Neural cell (in vitro differentiated cells): ENCODE data around the gene LY6G5C. TPM values are rescaled to one million over a fixed set of nuclear protein-coding genes. Genes with fewer than 3 reads are reported as not detected.

Source experiments
- H2AFZ ChIP-seq: fragments of 200-600, 300-800 bp; sonication (generic), shearing (Covaris generic); 2 replicates; pipeline ENCODE4 v1.6.0; 2014; ENCODE audit warnings: low read depth, mild to moderate bottlenecking, antibody characterized with exemption, low read length, moderate library complexity
- H3F3A ChIP-seq: fragments of 200-600 bp; shearing (Covaris generic); 2 replicates; pipeline ENCODE4 v1.6.1; 2016; ENCODE audit warnings: mild to moderate bottlenecking, moderate library complexity, mixed read lengths, antibody characterized with exemption, low read length; ENCODE audit not compliant: insufficient read depth, poor library complexity, severe bottlenecking
- H3K27ac ChIP-seq: fragments of 200-600, 300-800 bp; sonication (generic), shearing (Covaris generic); 2 replicates; pipeline ENCODE4 v1.5.1; 2014; ENCODE audit warnings: mild to moderate bottlenecking, low read length, moderate library complexity
- H3K27me3 ChIP-seq: fragments of 300-800, 200-600 bp; sonication (generic), shearing (Covaris generic); 2 replicates; pipeline ENCODE4 v1.6.0; 2014; ENCODE audit warnings: mild to moderate bottlenecking, low read depth, low read length, moderate library complexity; ENCODE audit not compliant: insufficient read depth
- H3K36me3 ChIP-seq: fragments of 300-800, 200-600 bp; sonication (generic), shearing (Covaris generic); 2 replicates; pipeline ENCODE4 v1.5.1; 2014; ENCODE audit warnings: mild to moderate bottlenecking, antibody characterized with exemption, low read length, moderate library complexity; ENCODE audit not compliant: insufficient read depth
- H3K4me2 ChIP-seq: fragments of 300-800, 200-600 bp; sonication (generic), shearing (Covaris generic); 2 replicates; pipeline ENCODE4 v1.6.0; 2014; ENCODE audit warnings: mild to moderate bottlenecking, low read length
- H3K4me3 ChIP-seq: fragments of 300-800, 200-600 bp; sonication (generic), shearing (Covaris generic); 2 replicates; pipeline ENCODE4 v1.5.1; 2014; ENCODE audit warnings: mild to moderate bottlenecking, low read length, moderate library complexity
- H3K79me2 ChIP-seq: fragments of 200-600 bp; shearing (Covaris generic); replicated peaks from 2 replicates; pipeline ENCODE4 v1.6.0; 2014; ENCODE audit warnings: mild to moderate bottlenecking, low read length, moderate library complexity; ENCODE audit not compliant: insufficient read depth
- H3K9ac ChIP-seq: fragments of 300-800, 200-600 bp; sonication (generic), shearing (Covaris generic); 2 replicates; pipeline ENCODE4 v1.6.1; 2016; ENCODE audit warnings: mild to moderate bottlenecking, low read length, mixed read lengths
- H3K9me2 ChIP-seq: fragments of 200-600 bp; shearing (Covaris generic); 2 replicates; pipeline ENCODE4 v1.6.1; 2016; ENCODE audit warnings: mild to moderate bottlenecking, low read length, mixed read lengths; ENCODE audit not compliant: insufficient read depth
- H3K9me3 ChIP-seq: fragments of 200-600, 300-800 bp; sonication (generic), shearing (Covaris generic); 2 replicates; pipeline ENCODE4 v1.6.1; 2016; ENCODE audit warnings: mild to moderate bottlenecking, mixed run types, low read length, moderate library complexity, mixed read lengths
- H4K20me1 ChIP-seq: fragments of 200-600 bp; shearing (Covaris generic); 2 replicates; pipeline ENCODE4 v1.6.1; 2016; ENCODE audit warnings: mild to moderate bottlenecking, mixed run types; ENCODE audit not compliant: insufficient read depth
- EP300 ChIP-seq: fragments of 450-650 bp; conservative IDR thresholded peaks from 2 replicates; pipeline ENCODE4 v1.6.1; 2014; ENCODE audit warnings: antibody characterized with exemption, mild to moderate bottlenecking, moderate library complexity; ENCODE audit not compliant: poor library complexity, severe bottlenecking
- EZH2 ChIP-seq: fragments of 200-600, 300-800 bp; shearing (Covaris generic), sonication (generic); IDR thresholded peaks from 2 replicates; pipeline ENCODE4 v1.6.1; 2014; ENCODE audit warnings: antibody characterized with exemption, low read length, borderline replicate concordance, mild to moderate bottlenecking; ENCODE audit not compliant: insufficient read depth, poor library complexity, severe bottlenecking
- MXI1 ChIP-seq: fragments of 450-650 bp; conservative IDR thresholded peaks from 2 replicates; pipeline ENCODE4 v1.6.1; 2014; ENCODE audit warnings: antibody characterized with exemption, mild to moderate bottlenecking; ENCODE audit not compliant: poor library complexity, severe bottlenecking
- POLR2AphosphoS5 ChIP-seq: IDR thresholded peaks from 2 replicates; pipeline ENCODE4 v1.6.1; 2012
- RAD21 ChIP-seq: fragments of 450-650 bp; conservative IDR thresholded peaks from 2 replicates; pipeline ENCODE4 v1.6.1; 2014; ENCODE audit warnings: antibody characterized with exemption, mild to moderate bottlenecking, moderate library complexity
- SMC3 ChIP-seq: fragments of 450-650 bp; conservative IDR thresholded peaks from 2 replicates; pipeline ENCODE4 v1.6.1; 2014; ENCODE audit warnings: antibody characterized with exemption, mild to moderate bottlenecking, moderate library complexity; ENCODE audit not compliant: poor library complexity
- TAF1 ChIP-seq: IDR thresholded peaks from 2 replicates; pipeline ENCODE4 v1.6.1; 2012; ENCODE audit warnings: low read depth
- polyA plus RNA-seq: library from polyadenylated mRNA; depleted of rRNA; stranded (reverse); fragments of >200 nt; gene quantifications from 2 replicates; pipeline ENCODE4 v1.2.3, GENCODE V29; 2014
- TF ChIP-seq, protein P1 (sequence below): fragments of 450-650 bp; IDR thresholded peaks from 2 replicates; pipeline ENCODE4 v1.5.1; 2014; ENCODE audit warnings: antibody characterized with exemption, mild to moderate bottlenecking, moderate library complexity; ENCODE audit not compliant: poor library complexity, severe bottlenecking
- TF ChIP-seq, protein P2 (sequence below): IDR thresholded peaks from 2 replicates; pipeline ENCODE4 v1.6.1; 2012; ENCODE audit warnings: borderline replicate concordance

Gene LY6G5C
- polyA plus RNA-seq, 1 donor from 2014 or later, result 13.4 TPM

DNA sequence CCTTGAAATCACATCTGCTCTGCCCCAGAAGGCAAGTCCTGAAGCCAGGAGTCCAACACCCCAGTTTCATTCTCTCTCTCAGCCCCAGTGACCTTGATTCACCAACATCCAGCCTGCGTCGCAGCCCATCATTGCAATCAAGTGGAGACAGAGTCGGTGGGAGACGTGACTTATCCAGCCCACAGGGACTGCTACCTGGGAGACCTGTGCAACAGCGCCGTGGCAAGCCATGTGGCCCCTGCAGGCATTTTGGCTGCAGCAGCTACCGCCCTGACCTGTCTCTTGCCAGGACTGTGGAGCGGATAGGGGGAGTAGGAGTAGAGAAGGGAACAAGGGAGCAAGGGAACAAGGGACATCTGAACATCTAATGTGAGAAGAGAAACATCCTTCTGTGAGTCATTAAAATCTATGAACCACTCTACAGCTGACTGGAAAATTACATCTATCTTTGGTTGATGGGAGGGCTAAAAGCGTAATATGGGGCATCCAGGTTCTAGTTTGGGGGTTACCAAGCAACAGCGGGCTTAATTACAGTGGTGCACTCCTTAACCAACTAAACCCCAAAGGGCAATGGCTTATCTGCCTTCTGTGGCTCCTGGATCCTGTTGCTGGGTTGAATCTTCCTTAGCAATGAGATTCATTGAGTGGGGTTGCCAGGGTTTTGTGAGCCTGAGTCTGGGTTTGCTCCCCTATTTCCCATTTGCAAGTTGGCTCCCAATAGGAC is 36.8 kb upstream of the LY6G5C start:
- H3K27ac ChIP-seq, result no peak overlapping the region
- H3K4me2 ChIP-seq, result no peak overlapping the region
- no peaks in the 10 kb centered on the region for H3K27me3 ChIP-seq
- TF ChIP-seq, protein P1, sequence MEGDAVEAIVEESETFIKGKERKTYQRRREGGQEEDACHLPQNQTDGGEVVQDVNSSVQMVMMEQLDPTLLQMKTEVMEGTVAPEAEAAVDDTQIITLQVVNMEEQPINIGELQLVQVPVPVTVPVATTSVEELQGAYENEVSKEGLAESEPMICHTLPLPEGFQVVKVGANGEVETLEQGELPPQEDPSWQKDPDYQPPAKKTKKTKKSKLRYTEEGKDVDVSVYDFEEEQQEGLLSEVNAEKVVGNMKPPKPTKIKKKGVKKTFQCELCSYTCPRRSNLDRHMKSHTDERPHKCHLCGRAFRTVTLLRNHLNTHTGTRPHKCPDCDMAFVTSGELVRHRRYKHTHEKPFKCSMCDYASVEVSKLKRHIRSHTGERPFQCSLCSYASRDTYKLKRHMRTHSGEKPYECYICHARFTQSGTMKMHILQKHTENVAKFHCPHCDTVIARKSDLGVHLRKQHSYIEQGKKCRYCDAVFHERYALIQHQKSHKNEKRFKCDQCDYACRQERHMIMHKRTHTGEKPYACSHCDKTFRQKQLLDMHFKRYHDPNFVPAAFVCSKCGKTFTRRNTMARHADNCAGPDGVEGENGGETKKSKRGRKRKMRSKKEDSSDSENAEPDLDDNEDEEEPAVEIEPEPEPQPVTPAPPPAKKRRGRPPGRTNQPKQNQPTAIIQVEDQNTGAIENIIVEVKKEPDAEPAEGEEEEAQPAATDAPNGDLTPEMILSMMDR, result no peak
- TF ChIP-seq TAF1, result no peak
- TF ChIP-seq, protein P2, sequence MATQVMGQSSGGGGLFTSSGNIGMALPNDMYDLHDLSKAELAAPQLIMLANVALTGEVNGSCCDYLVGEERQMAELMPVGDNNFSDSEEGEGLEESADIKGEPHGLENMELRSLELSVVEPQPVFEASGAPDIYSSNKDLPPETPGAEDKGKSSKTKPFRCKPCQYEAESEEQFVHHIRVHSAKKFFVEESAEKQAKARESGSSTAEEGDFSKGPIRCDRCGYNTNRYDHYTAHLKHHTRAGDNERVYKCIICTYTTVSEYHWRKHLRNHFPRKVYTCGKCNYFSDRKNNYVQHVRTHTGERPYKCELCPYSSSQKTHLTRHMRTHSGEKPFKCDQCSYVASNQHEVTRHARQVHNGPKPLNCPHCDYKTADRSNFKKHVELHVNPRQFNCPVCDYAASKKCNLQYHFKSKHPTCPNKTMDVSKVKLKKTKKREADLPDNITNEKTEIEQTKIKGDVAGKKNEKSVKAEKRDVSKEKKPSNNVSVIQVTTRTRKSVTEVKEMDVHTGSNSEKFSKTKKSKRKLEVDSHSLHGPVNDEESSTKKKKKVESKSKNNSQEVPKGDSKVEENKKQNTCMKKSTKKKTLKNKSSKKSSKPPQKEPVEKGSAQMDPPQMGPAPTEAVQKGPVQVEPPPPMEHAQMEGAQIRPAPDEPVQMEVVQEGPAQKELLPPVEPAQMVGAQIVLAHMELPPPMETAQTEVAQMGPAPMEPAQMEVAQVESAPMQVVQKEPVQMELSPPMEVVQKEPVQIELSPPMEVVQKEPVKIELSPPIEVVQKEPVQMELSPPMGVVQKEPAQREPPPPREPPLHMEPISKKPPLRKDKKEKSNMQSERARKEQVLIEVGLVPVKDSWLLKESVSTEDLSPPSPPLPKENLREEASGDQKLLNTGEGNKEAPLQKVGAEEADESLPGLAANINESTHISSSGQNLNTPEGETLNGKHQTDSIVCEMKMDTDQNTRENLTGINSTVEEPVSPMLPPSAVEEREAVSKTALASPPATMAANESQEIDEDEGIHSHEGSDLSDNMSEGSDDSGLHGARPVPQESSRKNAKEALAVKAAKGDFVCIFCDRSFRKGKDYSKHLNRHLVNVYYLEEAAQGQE, result no peak
- no peak for TF ChIP-seq SMC3
- no peak for TF ChIP-seq EP300
- no peak for TF ChIP-seq RAD21
- no peak for TF ChIP-seq MXI1
- TF ChIP-seq POLR2AphosphoS5, result no peak
- TF ChIP-seq EZH2, result no peak
- H3K36me3 ChIP-seq, result no peaks in the 10 kb centered on the region
- H3F3A ChIP-seq, result no peaks in the 10 kb centered on the region
- no peaks in the 10 kb centered on the region for H4K20me1 ChIP-seq
- H3K9ac ChIP-seq, result no peak overlapping the region
- H2AFZ ChIP-seq, result no peak overlapping the region
- H3K9me2 ChIP-seq, result no peaks in the 10 kb centered on the region
- H3K79me2 ChIP-seq, result no peaks in the 10 kb centered on the region
- no peaks in the 10 kb centered on the region for H3K9me3 ChIP-seq
- no peak overlapping the region for H3K4me3 ChIP-seq

GRCh38 chr6:31715022-31715958 is 34.4 kb upstream of the LY6G5C start, which contains the start of gene LY6G6D:
Gene LY6G6D, plus strand, starts transcription at chr6:31715348. Its CDS starts 8 bp downstream, at chr6:31715356.
- no peaks in the 10 kb centered on the region for H4K20me1 ChIP-seq
- H3K9me2 ChIP-seq, result no peaks in the 10 kb centered on the region
- TF ChIP-seq EP300 (no peak), SMC3 (no peak), EZH2 (no peak), POLR2AphosphoS5 (no peak), RAD21 (no peak), MXI1 (no peak), TAF1 (no peak)
- TF ChIP-seq, protein P2, result no peak
- TF ChIP-seq, protein P1, result no peak
- peak within 1 kb of the TSS; percentile 30 for H3K4me2 ChIP-seq
- H3K27me3 ChIP-seq, result no peaks in the 10 kb centered on the region
- H3K27ac ChIP-seq, result peak within 1 kb of the TSS; percentile 56
- peak within 1 kb of the TSS; percentile 84 for H2AFZ ChIP-seq
- H3F3A ChIP-seq, result no peaks in the 10 kb centered on the region
- H3K79me2 ChIP-seq, result no peaks in the 10 kb centered on the region
- no peaks in the 10 kb centered on the region for H3K36me3 ChIP-seq
- H3K4me3 ChIP-seq, result peak within 1 kb of the TSS; percentile 23
- peak within 1 kb of the TSS; percentile 48 for H3K9ac ChIP-seq
- no peaks in the 10 kb centered on the region for H3K9me3 ChIP-seq
